Esophagus mucosa (tissue), 1 donor: ENCODE results near the gene RAB22A. TPM values are rescaled to one million over a fixed set of nuclear protein-coding genes. Genes with fewer than 3 reads are reported as not detected.

Experiments used
- ATAC-seq: fragments of 200-7000 bp; cut with Tn5 transposase; one replicate; pipeline ENCODE4 v1.9.1; 2020
- total RNA-seq: library from RNA; stranded (reverse); gene quantifications from one replicate; pipeline ENCODE4 v1.2.4, GENCODE V29; 2023
- donor health status: DM: yes; HTN: yes; CAD: no.

Gene RAB22A
- total RNA-seq, 1 donor from 2014 or later, result 24.7 TPM

DNA sequence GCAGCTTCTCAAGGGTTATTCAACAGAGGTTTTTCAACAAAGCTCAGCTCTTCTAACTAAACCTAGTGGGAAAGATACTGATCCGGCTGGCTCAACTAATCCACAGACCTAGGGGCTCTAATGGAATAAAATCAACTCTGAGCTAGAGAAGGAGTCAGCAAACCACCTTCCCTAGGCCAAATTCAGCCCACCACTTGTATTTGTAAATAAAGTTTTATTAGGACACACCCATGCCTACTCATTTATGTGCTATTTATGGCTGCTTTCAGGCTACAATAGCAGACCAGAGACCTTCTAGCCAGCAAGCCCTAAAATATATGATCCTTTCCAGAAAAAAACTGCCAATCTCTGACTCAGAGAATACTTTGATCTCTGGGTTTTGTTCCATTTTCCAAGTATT lies 6.0 kb upstream of the RAB22A start:
- no peak for ATAC-seq

- no peak for ATAC-seq
These were observed 4.5 kb upstream of the RAB22A start for GRCh38 chr20:58305061-58305460.

GRCh38 chr20:58306421-58307261 lies 2.9 kb upstream of the RAB22A start:
- peak; percentile 21 for ATAC-seq

DNA sequence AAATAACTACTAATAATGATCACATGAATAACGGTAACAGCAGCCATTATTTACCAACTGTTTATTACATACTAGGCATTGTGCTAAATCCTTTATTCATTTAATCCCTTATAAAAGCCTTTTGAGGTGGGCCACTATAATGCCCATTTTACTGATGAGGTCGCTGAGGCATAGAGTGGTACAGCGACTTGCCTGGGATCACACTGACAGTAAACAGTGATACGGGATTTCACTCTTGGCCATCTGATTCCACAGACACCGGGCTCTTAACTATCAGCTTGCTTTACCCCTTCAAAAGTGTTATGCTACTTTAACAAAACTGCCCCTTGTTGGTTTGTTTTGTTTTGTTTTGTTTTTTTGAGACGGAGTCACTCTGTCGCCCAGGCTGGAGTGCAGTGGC lies 2.2 kb upstream of the RAB22A start:
- no peak for ATAC-seq

DNA sequence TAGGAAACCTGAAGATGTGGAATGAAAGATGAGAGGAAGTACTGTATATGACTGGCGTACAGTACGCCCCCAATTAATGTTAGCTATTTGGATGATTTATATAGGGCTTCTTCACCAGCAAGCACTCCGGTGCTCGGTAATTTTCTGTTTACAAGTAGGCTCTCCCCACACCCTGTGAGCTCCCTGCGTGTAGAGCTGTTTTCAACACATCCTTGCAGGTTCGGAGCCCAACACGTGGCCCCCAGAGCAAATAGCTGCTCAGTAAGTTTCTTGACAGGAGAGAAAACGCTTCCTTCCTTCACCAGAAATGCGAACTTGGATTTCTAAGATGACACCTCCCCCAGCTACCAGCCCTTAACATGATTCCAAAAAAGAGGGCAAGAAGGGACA lies 1.2 kb upstream of the RAB22A start:
- ATAC-seq, result no peak

DNA sequence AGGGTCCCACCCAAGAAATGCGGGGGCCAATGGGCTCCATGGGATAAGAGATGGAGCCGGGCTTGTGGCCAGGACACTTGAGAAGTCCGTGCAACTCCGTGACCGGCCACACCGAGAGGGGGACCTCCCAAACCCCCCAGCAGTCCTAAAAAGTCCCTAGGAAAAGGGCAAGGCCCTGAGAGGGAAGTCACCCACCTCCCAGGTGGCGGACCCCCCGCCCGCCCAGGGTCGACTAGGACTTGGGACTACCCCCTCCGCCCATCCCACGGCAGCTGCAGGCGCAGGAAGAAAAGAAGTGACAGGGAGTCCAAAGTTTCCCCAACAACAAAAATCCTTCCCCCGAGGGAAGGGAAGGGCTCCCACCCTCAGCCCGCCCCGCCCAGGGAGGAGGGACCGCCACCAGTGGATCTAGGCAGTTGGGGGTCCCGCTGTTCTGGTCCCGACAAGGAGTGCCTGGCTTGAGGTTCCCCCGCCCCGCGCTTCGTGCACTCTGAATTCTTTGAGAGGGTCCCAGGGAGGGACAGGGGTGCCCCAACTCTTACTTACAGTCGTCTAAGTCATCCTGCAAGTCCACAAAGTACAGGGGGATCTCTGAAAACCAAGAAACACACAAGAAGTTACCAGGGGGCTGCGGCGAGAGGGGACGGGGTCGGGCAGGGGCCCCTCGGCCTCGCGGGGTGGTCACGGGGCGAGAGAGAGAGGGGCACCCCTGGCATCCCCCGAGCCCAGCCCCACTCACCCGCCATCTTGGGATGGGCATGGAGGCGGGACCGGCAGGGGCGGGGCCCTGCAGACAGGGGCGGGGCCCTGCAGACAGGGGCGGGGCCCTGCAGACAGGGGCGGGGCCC lies 611 bp upstream of the RAB22A start:
- peak; percentile 73 for ATAC-seq

GRCh38 chr20:58310291-58310782 lies 822 bp downstream of the RAB22A start:
- ATAC-seq, result no peak

GRCh38 chr20:58312836-58313235 lies 3.3 kb downstream of the RAB22A start:
- peak; percentile 84 for ATAC-seq

GRCh38 chr20:58313396-58313795 lies 3.9 kb downstream of the RAB22A start:
- no peak for ATAC-seq

- ATAC-seq, result no peak
These were observed 11.7 kb downstream of the RAB22A start for GRCh38 chr20:58321205-58321604.

DNA sequence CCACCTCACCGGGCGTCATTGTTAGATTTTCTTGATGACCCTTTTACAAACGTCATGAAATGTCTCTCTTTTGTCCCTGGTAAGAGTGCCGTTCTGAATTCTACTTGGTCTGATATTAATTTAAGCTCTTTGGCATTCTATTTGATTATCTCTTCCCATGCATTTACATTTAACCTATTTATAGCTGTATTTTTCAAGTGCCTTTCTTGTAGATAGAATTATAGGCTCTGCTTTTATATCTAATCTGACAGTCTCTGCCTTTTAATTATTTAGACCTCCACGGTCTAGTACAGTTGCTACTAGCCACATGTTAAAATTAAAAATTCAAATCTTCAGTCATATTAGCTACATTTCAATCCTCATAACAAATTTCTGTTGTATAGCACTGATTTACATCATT lies 12.6 kb downstream of the RAB22A start:
- no peak for ATAC-seq

GRCh38 chr20:58325912-58326311 lies 16.4 kb downstream of the RAB22A start:
- ATAC-seq, result no peak

DNA sequence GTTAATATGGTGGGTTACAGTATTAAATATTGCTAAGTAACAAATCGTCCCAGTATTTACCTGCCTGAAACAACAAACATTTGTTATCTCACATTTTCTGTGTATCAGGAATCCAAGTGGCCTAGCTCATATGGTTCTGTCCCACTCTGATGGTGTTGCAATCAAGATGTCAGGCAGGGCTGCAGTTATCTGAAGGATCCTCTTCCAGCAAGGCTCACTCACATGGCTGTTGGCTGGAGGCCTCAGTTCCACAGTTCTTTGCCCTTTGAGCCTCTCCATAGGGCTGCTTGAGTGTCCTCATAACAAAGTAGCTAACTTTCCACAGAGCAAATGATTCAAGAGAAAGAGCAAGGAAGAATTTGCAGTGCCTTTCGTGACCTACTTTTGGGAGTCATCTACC lies 17.7 kb downstream of the RAB22A start:
- no peak for ATAC-seq

DNA sequence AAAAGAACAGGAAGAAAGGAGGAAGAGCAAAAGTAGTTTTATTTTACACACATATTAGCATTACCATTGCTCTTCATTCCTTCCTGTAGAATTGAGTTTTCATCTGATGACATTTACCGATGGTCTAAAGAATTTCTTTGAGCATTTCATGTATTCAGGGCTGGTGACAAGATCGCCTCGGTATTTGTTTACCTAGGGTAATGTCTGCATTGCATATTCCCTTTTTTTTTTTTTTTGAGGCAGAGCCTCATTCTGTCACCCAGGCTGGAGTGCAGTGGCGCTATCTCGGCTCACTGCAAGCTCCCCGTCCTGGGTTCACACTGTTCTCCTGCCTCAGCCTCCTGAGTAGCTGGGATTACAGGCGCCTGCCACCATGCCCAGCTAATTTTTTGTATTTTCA lies 19.3 kb downstream of the RAB22A start:
- ATAC-seq, result no peak

DNA sequence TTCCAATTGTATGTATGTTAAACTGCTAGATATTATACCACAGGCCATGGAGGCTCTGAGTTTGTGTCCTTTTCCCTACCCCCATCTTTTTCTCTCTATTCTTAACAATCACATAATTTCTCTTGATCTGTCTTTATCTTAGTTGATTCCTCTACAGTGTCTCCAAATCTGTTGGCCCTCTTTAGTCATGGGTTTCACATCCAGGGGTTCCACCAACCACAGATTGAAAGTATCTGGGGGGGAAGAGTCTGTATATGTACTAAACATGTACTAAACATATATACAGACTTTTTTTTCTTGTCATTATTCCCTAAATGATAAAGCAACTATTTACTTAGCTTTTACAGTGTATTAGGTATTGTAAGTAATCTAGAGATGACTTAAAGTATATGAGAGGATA lies 20.2 kb downstream of the RAB22A start:
- no peak for ATAC-seq

GRCh38 chr20:58330249-58330648 lies 20.7 kb downstream of the RAB22A start:
- ATAC-seq, result no peak

- ATAC-seq, result no peak
These were observed 21.2 kb downstream of the RAB22A start for GRCh38 chr20:58330687-58331086.

- ATAC-seq, result no peak
These were observed 22.5 kb downstream of the RAB22A start for GRCh38 chr20:58331961-58332551.

DNA sequence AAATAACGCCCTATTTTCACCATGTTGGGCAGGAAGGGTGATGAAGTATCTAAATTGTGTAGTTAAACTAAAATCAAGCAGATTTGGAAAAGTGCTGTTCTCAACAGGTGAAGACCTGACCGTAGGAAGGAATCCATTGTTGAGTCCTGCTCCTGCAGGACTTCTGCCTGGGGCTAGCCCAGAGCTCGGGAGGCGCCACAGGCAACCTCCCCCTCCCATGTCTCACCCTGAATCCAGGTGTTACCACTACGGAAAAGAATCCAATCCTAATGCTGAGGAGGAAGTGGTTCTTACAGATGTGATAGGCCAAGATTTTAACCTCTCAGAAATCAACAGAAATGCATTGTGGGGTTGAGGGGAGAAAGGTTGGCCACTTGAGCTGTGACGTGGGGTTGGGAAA lies 30.2 kb downstream of the RAB22A start:
- no peak for ATAC-seq

DNA sequence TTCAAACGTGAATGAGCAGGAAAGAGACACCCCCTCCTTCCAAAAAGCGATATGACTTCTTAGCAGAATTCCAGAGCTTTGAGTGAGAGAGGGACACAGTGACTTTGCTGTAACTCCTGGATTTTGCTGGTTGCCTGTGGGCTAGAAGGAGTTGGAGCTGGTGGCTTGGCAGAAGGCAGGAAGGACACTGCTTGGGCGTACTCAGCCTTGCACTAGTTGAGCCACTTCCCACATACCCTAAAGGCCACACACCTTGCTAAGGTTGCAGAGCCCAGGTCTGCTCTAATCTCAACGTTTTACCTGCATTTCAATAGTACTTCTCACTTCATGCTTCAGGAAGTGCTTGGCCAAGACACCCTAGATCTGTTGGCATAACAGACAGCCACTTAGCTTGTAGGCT lies 30.6 kb downstream of the RAB22A start:
- ATAC-seq, result no peak

GRCh38 chr20:58340853-58341252 lies 31.3 kb downstream of the RAB22A start:
- ATAC-seq, result no peak

DNA sequence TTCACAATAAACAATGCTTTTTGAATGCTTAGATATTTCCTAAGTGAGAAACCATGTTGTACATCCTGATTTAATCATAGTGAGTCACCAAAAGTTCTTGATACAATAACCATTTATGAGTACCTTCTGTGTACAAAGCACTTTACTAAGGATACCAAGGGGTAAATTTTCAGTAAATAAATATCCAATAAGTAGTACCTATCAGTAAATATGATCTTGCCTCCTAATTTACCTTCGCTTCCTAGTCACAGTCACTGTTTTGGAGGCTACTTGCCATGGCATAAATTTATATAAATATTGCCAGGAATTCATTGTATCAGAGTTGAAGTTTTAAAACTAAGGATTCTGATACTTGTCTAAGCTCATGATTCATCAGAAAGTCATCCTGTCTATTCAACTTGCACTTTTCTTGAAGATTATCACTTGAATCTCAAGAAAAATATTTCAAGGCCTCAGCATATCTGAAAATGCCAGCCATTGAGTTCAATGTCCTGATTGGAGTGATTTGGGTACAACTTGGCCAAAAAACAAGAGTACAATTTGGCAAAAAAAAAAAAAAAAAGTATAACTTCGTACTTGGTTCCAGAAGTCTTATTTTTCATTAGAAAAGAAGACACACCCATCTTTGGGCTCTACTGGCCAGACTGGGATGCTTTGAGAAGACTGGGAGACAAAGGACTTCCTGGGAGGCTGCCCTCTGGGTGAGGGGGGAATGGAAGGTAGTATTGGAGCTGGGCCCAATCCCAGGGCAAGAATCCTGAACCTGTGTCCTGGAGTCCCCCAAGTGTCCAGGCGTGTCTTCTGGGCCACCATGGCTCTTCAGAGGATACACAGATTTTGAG lies 32.8 kb downstream of the RAB22A start:
- ATAC-seq, result peak; percentile 55
